ENCODE measurements around the gene NSD2.
"Not testable (repeated sequence)": the region's sequence is repeated elsewhere in the genome, so short reads cannot be mapped to it uniquely, and the experiment has no call there.

The NSD2 gene

DNA sequence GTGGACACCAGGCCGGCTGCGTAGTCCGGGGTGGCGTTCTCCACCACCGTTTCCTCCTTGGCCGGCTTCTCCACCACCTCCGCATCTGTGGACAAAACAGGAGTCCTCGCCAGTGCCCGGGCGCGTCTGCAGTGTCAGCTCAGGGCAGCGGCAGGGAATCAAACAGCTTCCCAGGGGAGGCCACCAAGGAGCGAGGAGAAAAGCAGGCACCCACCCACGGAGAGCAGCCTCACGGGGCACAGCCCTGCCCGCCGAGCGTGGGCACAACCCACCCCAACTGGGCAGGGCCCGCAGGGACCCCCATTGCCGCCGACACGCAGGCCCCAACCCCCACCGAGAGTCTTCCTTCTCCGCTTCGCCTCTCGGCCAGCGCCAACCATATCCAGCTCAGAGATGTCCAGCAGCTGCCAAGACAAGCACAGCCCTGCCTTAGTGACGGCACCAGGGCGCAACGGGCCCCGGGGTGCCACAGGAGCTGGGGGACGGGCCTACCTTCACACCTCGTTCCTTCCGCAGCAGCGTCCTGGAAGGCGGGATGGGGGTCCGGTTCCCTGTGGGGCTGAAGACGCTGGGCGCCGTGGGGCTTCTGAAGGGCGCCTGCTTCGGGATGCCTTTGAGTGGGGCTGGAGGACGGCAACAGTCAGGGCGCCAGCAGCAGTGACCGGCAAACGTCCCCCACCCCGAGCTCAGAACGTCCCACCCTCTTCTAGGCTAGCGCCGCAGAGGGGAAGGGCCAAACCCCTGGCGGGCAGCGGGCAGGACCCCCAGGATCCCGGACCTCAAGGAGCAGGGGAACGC lies 114.8 kb downstream of the NSD2 start:
- DNase-seq (ENCODE audit: low spot score), result no peak

DNA sequence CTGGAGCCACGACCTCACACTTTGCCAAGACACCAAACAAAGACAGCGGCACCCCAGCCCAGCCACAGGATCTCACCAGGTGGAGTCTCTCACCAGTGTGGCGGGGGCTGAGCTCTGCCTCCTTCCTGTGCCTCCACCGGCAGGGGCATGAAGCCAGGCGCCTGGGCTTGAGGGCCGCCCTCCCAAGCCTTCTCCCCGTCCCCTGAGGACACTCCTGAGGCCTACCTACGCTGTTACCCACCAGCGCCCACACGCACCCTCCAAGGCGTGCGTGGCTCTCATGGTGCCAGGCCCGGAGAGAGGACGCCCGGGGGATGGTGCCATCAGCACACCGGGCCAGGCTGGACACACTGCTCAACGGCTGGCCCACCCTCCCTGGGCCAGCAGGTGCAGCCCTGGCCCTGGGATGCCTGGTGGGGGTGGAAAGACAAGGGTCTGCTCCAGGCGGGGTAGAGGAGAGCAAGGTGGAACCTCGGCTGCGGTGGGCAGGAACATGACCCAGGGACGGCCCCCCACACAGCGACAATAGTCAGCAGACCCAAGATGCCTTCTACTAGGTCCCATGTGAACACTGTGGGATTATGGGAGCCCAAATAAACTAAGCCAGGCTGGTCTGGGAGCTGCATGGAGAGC lies 115.5 kb downstream of the NSD2 start:
- DNase-seq (ENCODE audit: low spot score), result no peak

DNA sequence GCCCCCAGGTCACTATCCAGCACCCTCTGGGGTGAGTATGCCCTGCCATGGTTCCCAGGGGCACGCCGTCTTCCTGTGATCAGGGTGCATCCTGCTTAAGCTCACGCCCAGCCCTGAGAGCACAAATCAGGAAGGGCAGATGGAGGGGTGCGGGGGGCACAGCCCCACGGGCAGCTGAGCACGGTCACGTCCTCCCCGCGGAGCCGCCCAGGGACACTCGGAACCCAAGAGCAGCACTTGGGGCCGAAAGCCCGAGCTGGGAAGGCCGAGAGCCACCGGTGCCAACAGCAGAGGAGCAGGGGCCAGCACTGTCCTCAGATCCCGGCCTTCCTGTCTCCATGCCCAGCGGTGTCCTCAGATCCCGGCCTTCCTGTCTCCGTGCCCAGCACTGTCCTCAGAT lies 116.1 kb downstream of the NSD2 start:
- no peak for DNase-seq (ENCODE audit: low spot score)

- DNase-seq (ENCODE audit: low spot score), result no peak
These were observed 116.6 kb downstream of the NSD2 start for GRCh38 chr4:1987721-1988326.

- no peak for DNase-seq (ENCODE audit: low spot score)
These were observed 117.1 kb downstream of the NSD2 start for GRCh38 chr4:1988327-1988724.

DNA sequence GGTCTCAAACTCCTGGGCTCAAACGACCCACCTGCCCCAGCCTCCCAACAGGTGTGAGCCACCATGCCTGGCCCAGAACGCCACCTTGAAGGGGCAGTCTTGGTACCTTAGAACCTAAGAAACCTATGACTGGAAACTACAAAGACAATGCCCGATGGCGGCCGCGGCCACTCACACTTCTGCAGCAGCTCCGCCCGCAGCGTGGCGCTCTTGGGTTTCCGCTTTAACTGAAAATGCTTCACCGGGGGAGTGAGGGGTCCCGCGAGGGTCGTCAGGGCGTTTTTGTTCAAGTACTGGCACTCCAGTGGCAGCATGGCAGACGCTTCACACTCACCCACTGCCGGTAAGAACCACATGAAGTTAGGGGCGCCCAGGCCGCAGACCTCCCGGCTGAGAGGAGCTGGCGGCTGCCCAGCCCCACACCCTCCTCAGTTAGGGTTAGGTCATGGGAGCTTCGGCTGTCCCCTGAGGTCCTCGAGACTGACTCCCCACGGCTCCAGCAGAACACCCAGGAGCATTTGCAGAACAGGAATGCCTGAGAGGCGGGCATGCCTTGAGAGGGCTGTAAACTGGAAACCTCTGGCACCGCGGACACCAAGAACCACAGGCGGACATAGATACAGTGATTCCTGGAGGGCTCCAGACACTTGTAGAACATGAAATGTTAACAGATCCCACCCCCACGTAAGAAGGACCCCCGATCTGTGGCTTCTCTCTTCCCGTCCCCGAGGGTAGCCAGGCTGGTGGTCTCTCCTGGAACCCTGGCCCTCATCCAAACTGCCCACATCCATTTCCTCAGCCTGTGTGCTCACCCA lies 118.5 kb downstream of the NSD2 start:
- DNase-seq (ENCODE audit: low spot score), result no peak

- DNase-seq (ENCODE audit: low spot score), result no peak
These were observed 119.1 kb downstream of the NSD2 start for GRCh38 chr4:1990348-1990645.

- DNase-seq (ENCODE audit: low spot score), result no peak
These were observed 119.5 kb downstream of the NSD2 start for GRCh38 chr4:1990676-1991075.

DNA sequence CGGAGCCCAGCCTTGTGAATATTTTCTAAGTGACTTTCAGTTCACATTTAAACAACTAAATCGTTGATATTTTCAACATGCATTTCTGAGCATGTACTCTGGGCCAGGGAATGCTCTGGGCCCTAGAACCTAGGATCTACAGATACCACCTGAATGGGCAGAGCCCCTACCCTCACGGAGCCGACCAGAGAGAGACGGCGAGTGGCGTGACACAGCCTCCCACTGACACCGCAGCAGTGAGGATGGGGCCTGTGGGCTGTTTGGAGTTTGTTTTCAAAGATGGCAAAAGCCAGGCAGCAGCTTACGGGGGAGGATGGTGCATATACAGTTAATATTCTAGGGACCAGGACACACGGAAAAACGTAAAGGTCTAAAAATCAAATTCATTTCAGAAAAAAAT lies 119.9 kb downstream of the NSD2 start:
- no peak for DNase-seq (ENCODE audit: low spot score)

DNA sequence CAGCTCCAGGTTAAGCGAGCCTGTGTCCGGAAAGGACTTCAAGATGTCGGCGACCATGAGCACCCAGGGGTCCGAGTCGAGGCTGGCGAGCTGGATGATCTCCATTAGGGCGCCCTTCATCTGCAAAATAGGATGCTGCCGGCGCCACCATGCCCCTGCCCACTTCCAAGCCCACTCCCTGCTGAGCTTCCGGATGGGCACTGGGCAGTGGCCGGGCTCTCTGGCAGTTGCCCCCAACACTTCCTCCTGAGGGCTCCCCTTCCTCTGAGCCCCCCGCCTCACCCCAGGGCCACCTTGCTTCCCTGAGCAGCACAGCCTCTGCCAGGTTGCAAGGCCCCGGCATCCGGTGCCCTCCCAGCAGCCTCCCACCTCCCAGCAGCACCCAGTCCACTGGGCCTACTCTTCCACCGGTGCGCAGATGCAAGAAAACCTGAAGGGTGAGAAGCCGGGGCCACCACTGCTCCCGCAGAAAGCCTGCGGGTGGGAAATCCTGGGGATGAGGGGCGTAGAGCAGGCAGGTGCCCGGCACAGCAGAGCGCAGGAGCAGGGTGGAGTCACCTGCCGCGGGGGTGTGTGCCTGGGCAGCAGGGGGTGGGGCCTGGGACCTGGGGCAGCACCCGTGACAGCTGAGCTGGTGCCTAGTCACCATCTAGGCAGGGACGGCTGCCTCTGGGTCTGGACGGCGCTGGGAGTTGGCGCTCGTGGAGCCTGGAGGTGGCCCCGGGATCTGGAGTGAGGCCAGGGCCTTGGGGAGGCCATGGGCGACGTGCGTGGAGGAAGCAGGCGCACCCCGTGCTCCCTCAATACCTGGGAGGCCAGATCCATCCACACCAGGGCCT lies 120.6 kb downstream of the NSD2 start:
- peak; percentile 25 for DNase-seq (ENCODE audit: low spot score)

DNA sequence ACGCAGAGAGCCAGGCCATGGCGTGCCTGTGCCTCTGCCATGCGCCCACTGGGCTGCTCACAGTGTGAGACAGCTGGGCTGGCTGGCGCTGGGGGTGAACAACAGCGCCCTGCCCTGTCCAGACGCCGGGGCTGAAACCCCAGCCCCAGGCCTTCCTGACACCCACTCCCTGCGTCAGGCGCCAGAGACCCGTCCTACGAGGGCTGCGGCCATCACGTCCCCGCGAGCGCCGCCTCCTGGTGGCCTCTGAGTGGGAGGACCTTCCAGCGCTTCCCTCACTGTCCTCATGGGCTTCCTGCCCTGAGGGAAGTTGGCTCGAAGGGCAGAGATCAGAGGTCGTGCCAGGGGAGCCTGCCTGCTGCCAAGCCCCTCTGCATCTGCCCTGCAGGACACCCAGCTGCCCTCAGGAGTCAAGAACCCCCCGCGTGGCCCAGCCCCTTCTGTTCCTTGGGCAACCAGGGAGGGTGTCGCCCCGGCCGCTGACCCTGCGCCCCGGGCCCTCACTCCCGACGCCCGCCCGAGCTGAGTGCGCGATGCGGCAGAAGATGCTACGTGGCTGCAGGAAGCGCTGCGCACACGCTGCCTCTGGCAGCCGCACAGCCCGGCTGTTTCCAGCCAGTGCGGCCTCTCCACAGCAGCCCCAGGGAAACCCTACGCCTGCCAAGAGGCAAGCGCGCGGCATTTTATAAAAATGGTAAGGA lies 121.4 kb downstream of the NSD2 start:
- peak; percentile 64 for DNase-seq (ENCODE audit: low spot score)

DNA sequence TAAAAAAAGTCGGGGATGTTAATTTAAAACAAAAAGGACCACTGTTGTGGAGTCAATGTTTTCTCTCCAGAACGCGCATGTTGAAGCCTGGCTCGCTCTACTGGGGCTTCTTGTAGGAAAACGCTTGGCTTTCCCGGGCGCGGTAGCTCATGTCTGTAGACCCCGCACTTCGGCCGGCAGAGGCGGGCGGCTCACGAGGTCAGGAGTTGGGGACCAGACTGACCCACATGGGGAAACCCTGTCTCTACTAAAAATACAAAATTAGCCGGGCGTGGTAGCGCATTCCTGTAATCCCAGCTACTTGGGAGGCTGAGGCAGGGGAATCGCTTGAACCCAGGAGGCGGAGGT lies 122.0 kb downstream of the NSD2 start:
- DNase-seq (ENCODE audit: low spot score), result no peak

DNA sequence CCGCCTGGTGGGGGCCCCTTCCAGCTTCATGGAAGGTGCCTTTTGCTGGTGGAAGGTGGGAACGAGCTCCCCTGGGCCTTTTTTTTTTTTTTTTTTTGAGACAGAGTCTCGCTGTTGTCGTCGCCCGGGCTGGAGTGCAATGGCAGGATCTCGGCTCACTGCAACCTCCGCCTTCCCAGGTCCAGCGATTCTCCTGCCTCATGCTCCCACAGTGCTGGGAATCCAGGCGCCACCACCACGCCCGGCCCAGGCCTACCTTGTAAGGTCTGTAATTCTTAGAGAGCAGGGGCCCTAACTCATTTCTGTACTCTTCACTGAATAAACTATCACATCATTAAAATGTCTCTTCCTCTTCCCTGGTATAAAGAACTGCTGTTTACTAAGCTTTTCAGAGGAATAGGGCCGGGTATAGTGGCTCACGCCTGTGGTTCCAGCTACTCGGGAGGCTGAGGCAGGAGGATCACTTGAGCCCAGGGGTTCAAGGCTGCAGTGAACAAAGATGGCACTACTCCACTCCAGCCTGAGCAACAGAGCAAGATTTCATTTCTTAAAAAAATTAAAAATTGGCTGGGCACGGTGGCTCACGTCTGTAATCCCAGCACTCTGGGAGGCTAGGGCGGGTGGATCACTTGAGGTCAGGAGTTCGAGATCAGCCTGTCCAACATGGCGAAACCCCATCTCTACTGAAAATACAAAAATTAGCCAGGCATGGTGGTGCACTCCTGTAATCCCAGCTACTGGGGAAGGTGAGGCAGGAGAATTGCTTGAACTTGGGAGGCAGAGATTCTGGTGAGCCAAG lies 122.7 kb downstream of the NSD2 start:
- DNase-seq (ENCODE audit: low spot score), result not testable (repeated sequence)

DNA sequence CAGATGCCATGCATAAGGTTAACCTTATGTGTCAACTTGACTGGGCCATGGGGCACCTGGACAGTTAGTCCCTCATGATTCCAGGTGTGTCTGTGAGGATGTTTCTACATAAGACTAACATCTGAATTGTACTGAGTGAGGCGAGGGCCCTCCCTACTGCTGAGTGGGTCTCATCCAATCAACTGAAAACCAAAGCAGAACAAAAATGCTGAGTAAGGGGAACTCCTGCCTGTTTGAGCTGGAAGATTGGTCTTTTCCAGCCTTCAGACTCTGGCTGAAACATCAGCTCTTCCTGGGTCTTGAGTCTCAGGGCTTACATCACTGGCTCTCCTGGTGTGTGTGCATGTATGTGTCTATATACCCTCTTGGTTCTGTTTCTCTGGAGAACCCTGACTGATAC lies 123.7 kb downstream of the NSD2 start:
- DNase-seq (ENCODE audit: low spot score), result no peak

DNA sequence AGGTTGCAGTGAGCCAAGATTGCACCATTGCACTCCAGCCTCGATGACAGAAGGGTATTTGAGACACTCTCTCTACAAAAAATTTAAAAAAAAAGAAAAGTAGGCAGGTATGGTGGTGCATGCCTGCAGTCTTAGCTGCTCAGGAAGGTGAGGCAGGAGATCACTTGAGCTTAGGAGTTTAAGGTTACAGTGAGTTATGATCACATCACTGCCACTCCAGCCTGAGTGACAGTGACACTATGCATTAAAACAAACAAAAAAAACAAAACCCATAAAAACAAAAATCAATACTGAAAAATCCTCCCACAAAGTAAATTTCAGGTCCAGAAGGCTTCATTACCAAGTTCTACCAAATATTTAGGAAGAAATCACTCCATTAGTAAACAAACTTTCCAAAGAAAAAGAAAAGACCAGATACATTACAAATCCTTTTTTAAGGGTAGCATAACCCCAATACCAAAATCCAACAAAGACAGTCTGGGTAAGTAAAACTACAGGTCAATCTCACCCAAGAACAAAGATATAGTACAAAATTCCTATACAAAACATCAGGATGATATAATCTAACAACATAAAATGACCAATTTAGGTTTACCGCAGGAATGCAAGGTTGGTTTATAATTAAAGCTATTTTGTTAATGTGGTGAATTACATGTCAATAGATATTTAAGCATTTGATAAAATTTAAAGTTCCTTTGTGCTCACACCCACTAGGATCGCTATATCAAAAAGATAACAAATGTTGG lies 125.8 kb downstream of the NSD2 start:
- no peak for DNase-seq (ENCODE audit: low spot score)

DNA sequence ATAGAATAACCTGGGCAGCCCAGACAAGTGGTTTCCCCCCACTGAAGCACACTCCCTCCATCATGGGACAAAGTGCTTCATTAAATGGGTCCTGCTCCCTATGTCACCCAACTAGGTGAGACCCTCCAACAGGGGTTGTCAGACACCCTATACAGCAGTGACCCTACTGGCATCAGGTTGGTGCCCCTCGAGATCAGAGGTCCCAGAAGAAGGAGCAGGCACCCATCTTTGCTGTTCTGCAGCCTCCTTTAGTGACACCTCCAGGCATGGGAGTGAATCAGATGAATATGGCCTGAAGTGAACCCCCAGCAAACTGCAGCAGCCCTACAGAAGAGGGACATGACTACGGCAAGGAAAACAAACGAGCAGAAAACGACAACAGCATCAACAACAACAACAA lies 126.5 kb downstream of the NSD2 start:
- DNase-seq (ENCODE audit: low spot score), result no peak

GRCh38 chr4:1998296-1998695 lies 127.1 kb downstream of the NSD2 start:
- DNase-seq (ENCODE audit: low spot score), result no peak

DNA sequence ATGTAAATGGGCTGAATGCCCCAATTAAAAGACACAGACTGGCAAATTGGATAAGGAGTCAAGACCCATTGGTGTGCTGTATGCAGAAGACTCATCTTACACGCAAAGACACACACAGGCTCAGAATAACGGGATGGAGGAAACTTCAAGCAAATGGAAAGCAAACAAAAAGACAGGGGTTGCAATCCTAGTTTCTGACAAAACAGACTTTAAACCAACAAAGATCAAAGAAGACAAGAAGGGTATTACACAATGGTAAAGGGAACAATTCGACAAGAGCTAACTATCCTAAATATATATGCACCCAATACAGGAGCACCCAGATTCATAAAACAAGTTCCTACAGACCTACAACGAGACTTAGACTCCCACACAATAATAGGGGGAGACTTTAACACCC lies 128.1 kb downstream of the NSD2 start:
- not testable (repeated sequence) for DNase-seq (ENCODE audit: low spot score)

GRCh38 chr4:2003361-2003760 lies 132.2 kb downstream of the NSD2 start:
- not testable (repeated sequence) for DNase-seq (ENCODE audit: low spot score)

DNA sequence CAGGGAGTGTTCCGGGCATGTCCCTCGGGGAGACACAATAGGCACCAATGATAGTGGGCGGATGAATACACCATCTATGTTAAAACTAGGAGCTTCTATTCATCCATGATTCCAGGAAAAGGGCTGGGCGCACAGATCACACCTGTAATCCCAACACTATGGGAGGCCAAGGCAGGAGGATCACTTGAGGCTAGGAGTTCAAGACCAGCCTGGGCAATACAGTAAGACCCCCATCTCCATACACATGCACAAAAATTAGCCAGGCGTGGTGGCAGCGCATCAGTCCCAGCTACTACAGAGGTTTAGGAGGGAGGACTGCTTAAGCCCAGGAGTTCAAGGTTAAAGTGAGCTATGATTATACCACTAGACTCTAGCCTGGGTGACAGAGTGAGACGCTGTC lies 135.2 kb downstream of the NSD2 start:
- DNase-seq (ENCODE audit: low spot score), result no peak

Data from cerebellar cortex (tissue), 1 donor.